HEK293 (cell line): Measurements from ENCODE around the gene TRPM7.

Source experiments
- EGR2 ChIP-seq: fragments of 450-650 bp; formaldehyde crosslinking; IDR thresholded peaks from 2 replicates; pipeline ENCODE4 v1.5.1; 2016; ENCODE audit warnings: low read depth, missing biosample characterization, missing genetic modification characterization
- GLI4 ChIP-seq: fragments of 450-650 bp; formaldehyde crosslinking; IDR thresholded peaks from 2 replicates; pipeline ENCODE4 v1.5.1; 2016; ENCODE audit warnings: missing biosample characterization, missing genetic modification characterization
- KLF8 ChIP-seq: fragments of 450-650 bp; formaldehyde crosslinking; IDR thresholded peaks from 2 replicates; pipeline ENCODE4 v1.5.1; 2016; ENCODE audit warnings: missing biosample characterization, missing genetic modification characterization
- KLF9 ChIP-seq: fragments of 450-650 bp; formaldehyde crosslinking; IDR thresholded peaks from 2 replicates; pipeline ENCODE4 v1.5.1; 2016; ENCODE audit warnings: missing biosample characterization, missing genetic modification characterization, low read depth
- PBX3 ChIP-seq: sonication (generic); formaldehyde crosslinking; IDR thresholded peaks from 2 replicates; pipeline ENCODE4 v1.8.1; 2022; ENCODE audit warnings: mild to moderate bottlenecking, moderate library complexity, missing genetic modification reagents
- PRDM1 ChIP-seq: fragments of 450-650 bp; formaldehyde crosslinking; IDR thresholded peaks from 2 replicates; pipeline ENCODE4; 2016; ENCODE audit warnings: missing biosample characterization, missing genetic modification characterization
- RBAK ChIP-seq: fragments of 450-650 bp; formaldehyde crosslinking; IDR thresholded peaks from 2 replicates; pipeline ENCODE4 v1.5.1; 2016; ENCODE audit warnings: missing biosample characterization, missing genetic modification characterization
- SP3 ChIP-seq: fragments of 450-650 bp; formaldehyde crosslinking; IDR thresholded peaks from 2 replicates; pipeline ENCODE4 v1.5.1; 2016; ENCODE audit warnings: missing biosample characterization, missing genetic modification characterization
- ZBTB44 ChIP-seq: fragments of 450-650 bp; IDR thresholded peaks from 2 replicates; pipeline ENCODE4 v1.5.1; 2018; ENCODE audit warnings: missing biosample characterization, mild to moderate bottlenecking, missing genetic modification characterization
- ZNF148 ChIP-seq: fragments of 450-650 bp; formaldehyde crosslinking; IDR thresholded peaks from 2 replicates; pipeline ENCODE4 v1.5.0; 2017; ENCODE audit warnings: missing biosample characterization, missing genetic modification characterization, borderline replicate concordance
- ZNF16 ChIP-seq: fragments of 450-650 bp; formaldehyde crosslinking; IDR thresholded peaks from 2 replicates; pipeline ENCODE4 v1.5.1; 2016; ENCODE audit warnings: low read depth, missing biosample characterization, missing genetic modification characterization
- ZNF18 ChIP-seq: fragments of 450-650 bp; formaldehyde crosslinking; IDR thresholded peaks from 2 replicates; pipeline ENCODE4 v1.5.1; 2016; ENCODE audit warnings: missing biosample characterization, missing genetic modification characterization
- ZNF202 ChIP-seq: fragments of 450-650 bp; formaldehyde crosslinking; IDR thresholded peaks from 2 replicates; pipeline ENCODE4 v1.5.1; 2016; ENCODE audit warnings: missing biosample characterization, missing genetic modification characterization, borderline replicate concordance
- ZNF211 ChIP-seq: fragments of 450-650 bp; formaldehyde crosslinking; IDR thresholded peaks from 2 replicates; pipeline ENCODE4 v1.5.1; 2016; ENCODE audit warnings: low read depth, missing biosample characterization, missing genetic modification characterization
- ZNF214 ChIP-seq: fragments of 450-650 bp; formaldehyde crosslinking; IDR thresholded peaks from 2 replicates; pipeline ENCODE4 v1.5.1; 2017; ENCODE audit warnings: missing biosample characterization, mild to moderate bottlenecking, missing genetic modification characterization, borderline replicate concordance
- ZNF302 ChIP-seq: fragments of 450-650 bp; formaldehyde crosslinking; IDR thresholded peaks from 2 replicates; pipeline ENCODE4 v1.5.1; 2016; ENCODE audit warnings: missing biosample characterization, missing genetic modification characterization, low read depth
- ZNF324 ChIP-seq: fragments of 450-650 bp; formaldehyde crosslinking; IDR thresholded peaks from 2 replicates; pipeline ENCODE4 v1.5.1; 2016; ENCODE audit warnings: missing biosample characterization, missing genetic modification characterization
- ZNF404 ChIP-seq: fragments of 450-650 bp; formaldehyde crosslinking; IDR thresholded peaks from 2 replicates; pipeline ENCODE4 v1.5.1; 2017; ENCODE audit warnings: missing biosample characterization, missing genetic modification characterization
- ZNF426 ChIP-seq: fragments of 450-650 bp; formaldehyde crosslinking; IDR thresholded peaks from 2 replicates; pipeline ENCODE4 v1.5.1; 2017; ENCODE audit warnings: missing biosample characterization, missing genetic modification characterization, mild to moderate bottlenecking, inconsistent platforms, moderate library complexity
- ZNF473 ChIP-seq: fragments of 450-650 bp; formaldehyde crosslinking; IDR thresholded peaks from 2 replicates; pipeline ENCODE4 v1.5.1; 2017; ENCODE audit warnings: missing biosample characterization, missing genetic modification characterization
- ZNF514 ChIP-seq: fragments of 450-650 bp; formaldehyde crosslinking; IDR thresholded peaks from 2 replicates; pipeline ENCODE4 v1.5.1; 2016; ENCODE audit warnings: missing biosample characterization, missing genetic modification characterization
- ZNF521 ChIP-seq: fragments of 450-650 bp; formaldehyde crosslinking; IDR thresholded peaks from 2 replicates; pipeline ENCODE4 v1.5.1; 2017; ENCODE audit warnings: missing biosample characterization, mild to moderate bottlenecking, missing genetic modification characterization
- ZNF548 ChIP-seq: fragments of 450-650 bp; formaldehyde crosslinking; IDR thresholded peaks from 2 replicates; pipeline ENCODE4 v1.5.1; 2016; ENCODE audit warnings: missing biosample characterization, missing genetic modification characterization
- ZNF585B ChIP-seq: fragments of 450-650 bp; formaldehyde crosslinking; IDR thresholded peaks from 2 replicates; pipeline ENCODE4 v1.5.1; 2016; ENCODE audit warnings: missing biosample characterization, missing genetic modification characterization
- ZNF629 ChIP-seq: fragments of 450-650 bp; formaldehyde crosslinking; IDR thresholded peaks from 2 replicates; pipeline ENCODE4 v1.5.1; 2017; ENCODE audit warnings: missing biosample characterization, missing genetic modification characterization
- ZNF670 ChIP-seq: fragments of 450-650 bp; formaldehyde crosslinking; IDR thresholded peaks from 2 replicates; pipeline ENCODE4 v1.5.1; 2016; ENCODE audit warnings: missing biosample characterization, missing genetic modification characterization, low read depth
- ZNF707 ChIP-seq: fragments of 450-650 bp; formaldehyde crosslinking; IDR thresholded peaks from 2 replicates; pipeline ENCODE4 v1.5.1; 2016; ENCODE audit warnings: missing biosample characterization, missing genetic modification characterization
- ZNF76 ChIP-seq: fragments of 450-650 bp; formaldehyde crosslinking; IDR thresholded peaks from 2 replicates; pipeline ENCODE4; 2016; ENCODE audit warnings: low read depth, missing biosample characterization, missing genetic modification characterization, borderline replicate concordance
- ZNF776 ChIP-seq: fragments of 450-650 bp; formaldehyde crosslinking; IDR thresholded peaks from 2 replicates; pipeline ENCODE4 v1.5.0; 2017; ENCODE audit warnings: missing biosample characterization, missing genetic modification characterization, borderline replicate concordance
- ZNF785 ChIP-seq: fragments of 450-650 bp; formaldehyde crosslinking; IDR thresholded peaks from 2 replicates; pipeline ENCODE4 v1.5.1; 2016; ENCODE audit warnings: missing biosample characterization, missing genetic modification characterization
- ZXDB ChIP-seq: fragments of 450-650 bp; formaldehyde crosslinking; IDR thresholded peaks from 2 replicates; pipeline ENCODE4 v1.5.1; 2016; ENCODE audit warnings: missing biosample characterization, missing genetic modification characterization
- TF ChIP-seq, protein P1 (sequence below): fragments of 450-650 bp; formaldehyde crosslinking; IDR thresholded peaks from 2 replicates; pipeline ENCODE4 v1.5.1; 2016; ENCODE audit warnings: missing biosample characterization, missing genetic modification characterization

Gene TRPM7

GRCh38 chr15:50686469-50687301 is at the start of gene TRPM7 (continued):
- TF ChIP-seq PRDM1 (tag by site-specific recombination) (no peak), ZNF521 (no peak), ZNF16 (no peak), PBX3 (CRISPR knock-in tag) (peak; percentile 73; the same call in 1 of the 2 replicates), ZNF214 (no peak), KLF9 (tag by site-specific recombination) (0 out of 2 replicates have a peak, but pooled peaks have one; percentile 22), ZNF324 (tag by site-specific recombination) (no peak), ZNF404 (no peak), GLI4 (tag by site-specific recombination) (no peak), ZBTB44 (tag by site-specific recombination) (no peak), ZNF76 (tag by site-specific recombination) (no peak; the same call in 1 of the 2 replicates), ZNF585B (tag by site-specific recombination) (no peak), ZNF707 (tag by site-specific recombination) (no peak), ZNF211 (no peak), ZNF426 (tag by site-specific recombination) (no peak), ZNF776 (tag by site-specific recombination) (no peak), EGR2 (tag by site-specific recombination) (peak; percentile 84), ZNF18 (tag by site-specific recombination) (no peak), ZNF202 (tag by site-specific recombination) (no peak), ZNF548 (tag by site-specific recombination) (no peak), RBAK (no peak), KLF8 (peak; percentile 44; the same call in 1 of the 2 replicates), ZNF302 (tag by site-specific recombination) (no peak), ZNF148 (tag by site-specific recombination) (no peak), SP3 (tag by site-specific recombination) (no peak; the same call in 1 of the 2 replicates), ZNF629 (tag by site-specific recombination) (no peak), ZNF785 (no peak), ZNF670 (tag by site-specific recombination) (no peak), ZNF514 (tag by site-specific recombination) (no peak), ZXDB (tag by site-specific recombination) (0 out of 2 replicates have a peak, but pooled peaks have one; percentile 31), ZNF473 (tag by site-specific recombination) (no peak)
- TF ChIP-seq, protein P1, sequence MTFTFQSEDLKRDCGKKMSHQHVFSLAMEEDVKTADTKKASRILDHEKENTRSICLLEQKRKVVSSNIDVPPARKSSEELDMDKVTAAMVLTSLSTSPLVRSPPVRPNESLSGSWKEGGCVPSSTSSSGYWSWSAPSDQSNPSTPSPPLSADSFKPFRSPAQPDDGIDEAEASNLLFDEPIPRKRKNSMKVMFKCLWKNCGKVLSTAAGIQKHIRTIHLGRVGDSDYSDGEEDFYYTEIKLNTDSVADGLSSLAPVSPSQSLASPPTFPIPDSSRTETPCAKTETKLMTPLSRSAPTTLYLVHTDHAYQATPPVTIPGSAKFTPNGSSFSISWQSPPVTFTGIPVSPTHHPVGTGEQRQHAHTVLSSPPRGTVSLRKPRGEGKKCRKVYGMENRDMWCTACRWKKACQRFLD (tag by site-specific recombination) = no peak
